ENCODE data around the gene PNMA8A. TPM values are rescaled to one million over a fixed set of nuclear protein-coding genes. Genes with fewer than 3 reads are reported as not detected.

Gene PNMA8A
- total RNA-seq (2016; rRNA removed; fragmentation: Illumina TruSeq; extraction: Trizol), result 0.44 and 0.51 TPM in 2 replicates
- 0.10 TPM in 1 of 2 replicates, not detected in the other for total RNA-seq (2016; cell fraction: cytosol; rRNA removed; fragmentation: Illumina TruSeq; extraction: Trizol; ENCODE audit: low read depth)
- 0.41 and 0.56 TPM in 2 replicates for total RNA-seq (2016; cell fraction: insoluble cytoplasmic fraction; rRNA removed; fragmentation: Illumina TruSeq; extraction: Trizol)
- 0.28 and 0.52 TPM in 2 replicates for total RNA-seq (2016; cell fraction: membrane; rRNA removed; fragmentation: Illumina TruSeq; extraction: Trizol)
- total RNA-seq (2016; cell fraction: nucleus; rRNA removed; fragmentation: Illumina TruSeq; extraction: Trizol), result 0.13 and 0.31 TPM in 2 replicates
- 0.13 TPM in 2 replicates for polyA plus RNA-seq (2011; rRNA removed)
- 0.11 and 0.21 TPM in 2 replicates for polyA plus RNA-seq (2011; cell fraction: cytosol; rRNA removed)
- 0.09 TPM in 1 of 2 replicates, not detected in the other for polyA plus RNA-seq (2011; cell fraction: nucleus; rRNA removed)
- polyA plus RNA-seq (2012), result 0.15 and 0.33 TPM in 2 replicates
- polyA plus RNA-seq (2016; cell fraction: cytosol; fragmentation: Illumina TruSeq; extraction: Trizol; ENCODE audit: low read depth), result 0.05 and 0.07 TPM in 2 replicates
- polyA plus RNA-seq (2016; cell fraction: insoluble cytoplasmic fraction; fragmentation: Illumina TruSeq; extraction: Trizol; ENCODE audit: low read depth), result 0.50 and 0.56 TPM in 2 replicates
- 0.05 and 0.08 TPM in 2 replicates for polyA plus RNA-seq (2016; cell fraction: membrane; fragmentation: Illumina TruSeq; extraction: Trizol; ENCODE audit: low read depth)
- 0.18 and 0.40 TPM in 2 replicates for polyA plus RNA-seq (2016; cell fraction: nucleus; fragmentation: Illumina TruSeq; extraction: Trizol; ENCODE audit: insufficient read depth, low read depth)
- 0.46 TPM in 1 of 2 replicates, not detected in the other for polyA minus RNA-seq (2011; rRNA and poly(A)+ RNA removed; ENCODE audit: low replicate concordance)
- 0.18 TPM in 1 of 2 replicates, not detected in the other for polyA minus RNA-seq (2011; cell fraction: cytosol; rRNA and poly(A)+ RNA removed)
- not detected in 2 replicates for polyA minus RNA-seq (2011; cell fraction: nucleus; rRNA and poly(A)+ RNA removed)
- Bru-seq, nascent RNA, result percentile 28 among the genes with signal in this experiment
- BruChase-seq, experiment 1, labeled RNA remaining after a 6-hour chase, result percentile 27 among the genes with signal in this experiment
- BruChase-seq, experiment 2, labeled RNA remaining after a 2-hour chase, result percentile 27 among the genes with signal in this experiment
- long read RNA-seq, experiment 1, result 0 reads
- long read RNA-seq, experiment 2, partial matches to known transcripts, result 1 of 3 reads
- long read RNA-seq, experiment 2, other reads (novel, unspliced or antisense), result 1 of 3 reads

GRCh38 chr19:46471116-46471733 lies at the start of gene PNMA8A:
PNMA8A (minus strand) TSS chr19:46471563; CDS start chr19:46471035, 528 bp downstream.
- no peak within 1 kb of the TSS for H3K27ac ChIP-seq (ENCODE audit: extremely low read length, insufficient read depth, low read length)
- ATAC-seq (peak; percentile 63), FAIRE-seq (no peak), DNase-seq (ENCODE audit: low spot score) (no peak)
- H3K4me1 ChIP-seq (ENCODE audit: insufficient read depth, low read length), result peaks cover 27% of the 10 kb centered on the region
- intact Hi-C loops (cut with micrococcal nuclease; ENCODE audit: unreplicated experiment) (no loop called here), in situ Hi-C loops (cut with HindIII; ENCODE audit: extremely low pct_ligation_motif_present, low pct_unique_long_range_greater_than_20kb) (no loop called here)
- no peaks in the 10 kb centered on the region for H3K9me3 ChIP-seq (ENCODE audit: low read length)
- ChIA-PET CTCF (ENCODE audit: low intra/inter-chr PET ratio, low total read pairs) (no interaction called here), POLR2A (no interaction called here)
- no CpG with 5 or more reads among the region's 57 CpGs for WGBS (ENCODE audit: low lambda C conversion rate)
- no TSS peak for BruUV-seq (replicated peaks)
- no peak within 1 kb of the TSS for H3K9ac ChIP-seq (ENCODE audit: insufficient read depth, low read depth, low read length)
- no peak within 1 kb of the TSS for H2AFZ ChIP-seq (ENCODE audit: low read length)
- H3K4me3 ChIP-seq (replicated peaks in 1 of 3; ENCODE audit: insufficient read depth in 1 of 3, low read depth in 2 of 3, low read length in 3 of 3), result peak within 1 kb of the TSS; percentile 30 to 40 (median 31); a peak in 3 of 6 replicates
- H3K27me3 ChIP-seq (ENCODE audit: control insufficient read depth in 1 of 2, insufficient read depth in 2 of 2, low read length in 2 of 2), result peaks cover 2 to 19% of the 10 kb centered on the region in 2 experiments; a peak in 3 of 5 replicates
- H4K20me1 ChIP-seq (ENCODE audit: insufficient read depth, low read length), result no peaks in the 10 kb centered on the region
- H3K36me3 ChIP-seq (replicated peaks in 1 of 2; ENCODE audit: control insufficient read depth in 1 of 2, insufficient read depth in 2 of 2, low read length in 2 of 2), result no peaks in the 10 kb centered on the region
- H3K79me2 ChIP-seq (ENCODE audit: insufficient read depth, low read length), result no peaks in the 10 kb centered on the region
- peak within 1 kb of the TSS; percentile 68 for H3K4me2 ChIP-seq (ENCODE audit: low read depth, low read length)
- TF ChIP-seq, protein P1, sequence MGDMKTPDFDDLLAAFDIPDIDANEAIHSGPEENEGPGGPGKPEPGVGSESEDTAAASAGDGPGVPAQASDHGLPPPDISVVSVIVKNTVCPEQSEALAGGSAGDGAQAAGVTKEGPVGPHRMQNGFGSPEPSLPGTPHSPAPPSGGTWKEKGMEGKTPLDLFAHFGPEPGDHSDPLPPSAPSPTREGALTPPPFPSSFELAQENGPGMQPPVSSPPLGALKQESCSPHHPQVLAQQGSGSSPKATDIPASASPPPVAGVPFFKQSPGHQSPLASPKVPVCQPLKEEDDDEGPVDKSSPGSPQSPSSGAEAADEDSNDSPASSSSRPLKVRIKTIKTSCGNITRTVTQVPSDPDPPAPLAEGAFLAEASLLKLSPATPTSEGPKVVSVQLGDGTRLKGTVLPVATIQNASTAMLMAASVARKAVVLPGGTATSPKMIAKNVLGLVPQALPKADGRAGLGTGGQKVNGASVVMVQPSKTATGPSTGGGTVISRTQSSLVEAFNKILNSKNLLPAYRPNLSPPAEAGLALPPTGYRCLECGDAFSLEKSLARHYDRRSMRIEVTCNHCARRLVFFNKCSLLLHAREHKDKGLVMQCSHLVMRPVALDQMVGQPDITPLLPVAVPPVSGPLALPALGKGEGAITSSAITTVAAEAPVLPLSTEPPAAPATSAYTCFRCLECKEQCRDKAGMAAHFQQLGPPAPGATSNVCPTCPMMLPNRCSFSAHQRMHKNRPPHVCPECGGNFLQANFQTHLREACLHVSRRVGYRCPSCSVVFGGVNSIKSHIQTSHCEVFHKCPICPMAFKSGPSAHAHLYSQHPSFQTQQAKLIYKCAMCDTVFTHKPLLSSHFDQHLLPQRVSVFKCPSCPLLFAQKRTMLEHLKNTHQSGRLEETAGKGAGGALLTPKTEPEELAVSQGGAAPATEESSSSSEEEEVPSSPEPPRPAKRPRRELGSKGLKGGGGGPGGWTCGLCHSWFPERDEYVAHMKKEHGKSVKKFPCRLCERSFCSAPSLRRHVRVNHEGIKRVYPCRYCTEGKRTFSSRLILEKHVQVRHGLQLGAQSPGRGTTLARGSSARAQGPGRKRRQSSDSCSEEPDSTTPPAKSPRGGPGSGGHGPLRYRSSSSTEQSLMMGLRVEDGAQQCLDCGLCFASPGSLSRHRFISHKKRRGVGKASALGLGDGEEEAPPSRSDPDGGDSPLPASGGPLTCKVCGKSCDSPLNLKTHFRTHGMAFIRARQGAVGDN (CRISPR knock-in tag; IDR thresholded peaks at IDR 0.05), result peak; percentile 71
- TF ChIP-seq ARNT2 (CRISPR knock-in tag; IDR thresholded peaks at IDR 0.05; ENCODE audit: low read depth) (no peak; the same call in 1 of the 2 replicates), FOXA1 (IDR thresholded peaks at IDR 0.05) (no peak), FOXA1 (CRISPR knock-in tag; IDR thresholded peaks at IDR 0.05) (no peak), ZFX (CRISPR knock-in tag; IDR thresholded peaks at IDR 0.05; ENCODE audit: low read depth) (peak; percentile 15; the same call in 1 of the 2 replicates), ZNF646 (CRISPR knock-in tag; IDR thresholded peaks at IDR 0.05) (no peak), ZNF263 (CRISPR knock-in tag; IDR thresholded peaks at IDR 0.05) (peak; percentile 94), ZNF563 (CRISPR knock-in tag; IDR thresholded peaks at IDR 0.05) (0 out of 2 replicates have a peak, but pooled peaks have one; percentile 47)

Measured in HepG2 (cell line).